Spleen (tissue), 7 donors: ENCODE data around the gene MED26.

Experiments
- POLR2A ChIP-seq, 3 donors: fragments of 450-650 bp; IDR thresholded peaks; one replicate each; pipeline ENCODE4 v1.5.1; 2017; ENCODE audit warnings: antibody characterized with exemption in 3 of 3, mild to moderate bottlenecking in 1 of 3
- TF ChIP-seq, protein P1 (sequence below), 11 experiments: fragments of 200-600 bp in 7 of 11; fragments of 450-650 bp in 4 of 11; sonication (generic) in 4 of 11; IDR thresholded peaks in 8 of 11; conservative IDR thresholded peaks in 3 of 11; 1 replicate in 7 of 11; 2 replicates in 4 of 11; pipeline versions ENCODE4 v1.4.0 to v1.8.0; 2016 to 2021; ENCODE audit warnings: antibody characterized with exemption in 11 of 11, inconsistent platforms in 4 of 11, mild to moderate bottlenecking in 1 of 11
- donor health status: DM: no; HTN: no; CAD: no; lungs with moderate emphysema.
- donor health status: DM: no; HTN: no; CAD: no.
- donor health status: DM: no; HTN: no; CAD: no.

DNA sequence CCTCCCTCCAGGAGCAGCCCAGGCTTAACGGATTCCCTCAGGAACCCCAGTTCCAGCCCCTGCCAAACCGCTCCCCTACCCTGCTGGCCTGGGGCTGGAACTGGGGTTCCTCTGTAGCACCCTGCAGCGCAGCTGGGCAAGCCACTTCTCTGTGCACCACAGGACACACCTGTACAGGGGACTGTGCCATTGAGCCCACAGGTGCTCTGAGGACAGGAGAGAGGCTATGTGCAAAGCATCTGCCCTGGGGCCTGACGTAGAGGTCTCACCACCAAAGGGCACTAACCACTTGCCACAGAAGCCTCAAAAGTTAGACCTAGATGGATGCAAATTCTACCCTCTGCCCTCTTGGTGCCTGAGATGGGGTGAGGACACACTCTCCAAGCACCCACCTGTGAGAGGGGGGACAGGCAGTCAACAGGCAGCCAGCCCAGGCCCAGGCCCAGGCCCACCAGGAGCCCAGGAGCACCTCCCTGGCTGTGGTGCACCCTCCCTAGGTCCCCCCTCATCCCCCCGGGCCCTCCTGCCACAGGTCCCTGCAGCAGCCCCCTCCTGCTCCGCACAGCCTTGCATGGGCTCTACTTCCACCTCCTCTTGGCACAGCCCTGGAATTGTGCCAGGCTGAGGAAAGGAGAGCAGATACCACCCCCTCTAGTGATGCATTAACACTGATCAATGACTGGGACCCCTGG lies 28.2 kb downstream of the MED26 start:
- TF ChIP-seq, protein P1, sequence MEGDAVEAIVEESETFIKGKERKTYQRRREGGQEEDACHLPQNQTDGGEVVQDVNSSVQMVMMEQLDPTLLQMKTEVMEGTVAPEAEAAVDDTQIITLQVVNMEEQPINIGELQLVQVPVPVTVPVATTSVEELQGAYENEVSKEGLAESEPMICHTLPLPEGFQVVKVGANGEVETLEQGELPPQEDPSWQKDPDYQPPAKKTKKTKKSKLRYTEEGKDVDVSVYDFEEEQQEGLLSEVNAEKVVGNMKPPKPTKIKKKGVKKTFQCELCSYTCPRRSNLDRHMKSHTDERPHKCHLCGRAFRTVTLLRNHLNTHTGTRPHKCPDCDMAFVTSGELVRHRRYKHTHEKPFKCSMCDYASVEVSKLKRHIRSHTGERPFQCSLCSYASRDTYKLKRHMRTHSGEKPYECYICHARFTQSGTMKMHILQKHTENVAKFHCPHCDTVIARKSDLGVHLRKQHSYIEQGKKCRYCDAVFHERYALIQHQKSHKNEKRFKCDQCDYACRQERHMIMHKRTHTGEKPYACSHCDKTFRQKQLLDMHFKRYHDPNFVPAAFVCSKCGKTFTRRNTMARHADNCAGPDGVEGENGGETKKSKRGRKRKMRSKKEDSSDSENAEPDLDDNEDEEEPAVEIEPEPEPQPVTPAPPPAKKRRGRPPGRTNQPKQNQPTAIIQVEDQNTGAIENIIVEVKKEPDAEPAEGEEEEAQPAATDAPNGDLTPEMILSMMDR (IDR thresholded peaks at IDR 0.05 in 8 of 11, conservative IDR thresholded peaks at IDR 0.05 in 3 of 11): no peak
- no peak for TF ChIP-seq POLR2A (IDR thresholded peaks at IDR 0.05)
